PC-3 (cell line): ENCODE measurements around the gene PSKH1. TPM values are rescaled to one million over a fixed set of nuclear protein-coding genes. Genes with fewer than 3 reads are reported as not detected.

ENCODE experiments used
- ATAC-seq: fragments of 200-7000 bp; cut with Tn5 transposase; 2 replicates; pipeline ENCODE4 v1.9.1; 2020; ENCODE audit warnings: mild to moderate bottlenecking, moderate library complexity
- BruUV-seq: library from RNA; stranded (reverse); fragments of 400-500 nt; replicated peaks from 2 replicates; lab custom pipeline; 2021; lab: Mats Ljungman, UMichigan
- CTCF ChIA-PET: fragments of 300-600 bp; sonication (Branson Sonifier 250); formaldehyde crosslinking; loops from one replicate; lab custom pipeline; 2022; ENCODE audit warnings: antibody characterized with exemption; lab: Charles Lee
- POLR2A ChIA-PET: fragments of 300-600 bp; sonication (Branson Sonifier 250); formaldehyde crosslinking; loops from one replicate; lab custom pipeline; 2022; ENCODE audit warnings: antibody characterized with exemption; ENCODE audit not compliant: unreplicated experiment; lab: Charles Lee
- DNase-seq: peaks from one replicate; pipeline ENCODE4 v3.0.0-alpha.2; 2015
- H2AFZ ChIP-seq: fragments of 300-600 bp; sonication (generic); 2 replicates; pipeline ENCODE4 v1.6.0; 2016; ENCODE audit warnings: antibody characterized with exemption, low read length
- H3F3A ChIP-seq: fragments of 300-600 bp; sonication (generic); one replicate; pipeline ENCODE4 v1.6.0; 2017; ENCODE audit warnings: antibody characterized with exemption, low read length, control low read depth, mild to moderate bottlenecking; ENCODE audit not compliant: unreplicated experiment
- H3K27ac ChIP-seq: fragments of 300-600 bp; sonication (generic); 2 replicates; pipeline ENCODE4 v1.5.1; 2016; ENCODE audit warnings: mild to moderate bottlenecking, low read length
- H3K27me3 ChIP-seq: fragments of 300-600 bp; sonication (generic); 2 replicates; pipeline ENCODE4 v1.6.1; 2016; ENCODE audit warnings: low read length, mixed read lengths
- H3K36me3 ChIP-seq: fragments of 300-600 bp; sonication (generic); 2 replicates; pipeline ENCODE4 v1.6.1; 2016; ENCODE audit warnings: low read depth, mixed run types, low read length, mixed read lengths
- H3K4me1 ChIP-seq: fragments of 300-600 bp; sonication (generic); 2 replicates; pipeline ENCODE4 v1.5.1; 2016; ENCODE audit warnings: low read length; ENCODE audit not compliant: insufficient read depth
- H3K4me2 ChIP-seq: fragments of 300-600 bp; sonication (generic); 2 replicates; pipeline ENCODE4 v1.6.0; 2016; ENCODE audit warnings: low read length
- H3K4me3 ChIP-seq: fragments of 300-600 bp; sonication (generic); 2 replicates; pipeline ENCODE4 v1.5.1; 2016; ENCODE audit warnings: mild to moderate bottlenecking, low read length, mixed read lengths
- H3K79me2 ChIP-seq: fragments of 300-600 bp; sonication (generic); 2 replicates; pipeline ENCODE4 v1.6.1; 2017; ENCODE audit warnings: low read length, mixed read lengths
- H3K9ac ChIP-seq: fragments of 300-600 bp; sonication (generic); 2 replicates; pipeline ENCODE4 v1.6.0; 2016; ENCODE audit warnings: mild to moderate bottlenecking, low read length
- H3K9me2 ChIP-seq: fragments of 300-600 bp; sonication (generic); replicated peaks from 2 replicates; pipeline ENCODE4 v1.6.1; 2016; ENCODE audit warnings: mixed run types, low read length, mixed read lengths
- H3K9me3 ChIP-seq: fragments of 300-600 bp; sonication (generic); 2 replicates; pipeline ENCODE4 v1.6.1; 2016; ENCODE audit warnings: low read length, mixed read lengths
- H4K20me1 ChIP-seq: fragments of 300-600 bp; sonication (generic); 2 replicates; pipeline ENCODE4 v1.6.1; 2016; ENCODE audit warnings: low read length, mixed read lengths
- EZH2 ChIP-seq: fragments of 300-600 bp; sonication (generic); IDR thresholded peaks from one replicate; pipeline ENCODE4 v1.6.1; 2017; ENCODE audit warnings: antibody characterized with exemption, mild to moderate bottlenecking, low read length; ENCODE audit not compliant: unreplicated experiment
- EZH2phosphoT487 ChIP-seq: fragments of 300-600 bp; sonication (generic); IDR thresholded peaks from 2 replicates; pipeline ENCODE4 v1.6.1; 2018; ENCODE audit warnings: mild to moderate bottlenecking, antibody characterized with exemption, low read length, borderline replicate concordance
- intact Hi-C: fragments of 100-400 bp; cut with micrococcal nuclease; formaldehyde crosslinking; loops from 2 replicates; pipeline ENCODE4 v1.9.0; 2023
- total RNA-seq: library from RNA; depleted of rRNA; stranded (reverse); fragments of >200 nt; gene quantifications from 2 replicates; pipeline ENCODE4 v1.2.3, GENCODE V29; 2014
- TF ChIP-seq, protein P1 (sequence below): fragments of 300-600 bp; sonication (generic); conservative IDR thresholded peaks from 2 replicates; pipeline ENCODE4 v1.5.1; 2017; ENCODE audit warnings: antibody characterized with exemption, low read depth, mild to moderate bottlenecking, low read length

Gene PSKH1
- total RNA-seq, 1 experiment from 2014 or later, result 6.6 TPM

GRCh38 chr16:67881621-67882161, 11.4 kb upstream of the PSKH1 start:
- Histone ChIP-seq H3K9ac (no peak overlapping the region), H3K27ac (no peak overlapping the region), H4K20me1 (no peaks in the 10 kb centered on the region), H3K9me2 (no peaks in the 10 kb centered on the region), H3K4me2 (no peak overlapping the region), H3K27me3 (no peaks in the 10 kb centered on the region), H3F3A (no peaks in the 10 kb centered on the region), H3K9me3 (no peaks in the 10 kb centered on the region), H3K36me3 (peaks cover 17% of the 10 kb centered on the region), H3K4me1 (peaks cover 6% of the 10 kb centered on the region; the same call in 1 of the 2 replicates), H3K79me2 (0 out of 2 replicates have a peak, but pooled peaks cover 4% of the 10 kb centered on the region), H3K4me3 (no peak overlapping the region), H2AFZ (no peak overlapping the region)
- DNase-seq (no peak), ATAC-seq (no peak)
- BruUV-seq, result no TSS peak
- CTCF ChIA-PET, result no interaction called here
- intact Hi-C loops, result no loop called here
- POLR2A ChIA-PET, result no interaction called here
- TF ChIP-seq EZH2, result no peak
- no peak for TF ChIP-seq EZH2phosphoT487
- TF ChIP-seq, protein P1, sequence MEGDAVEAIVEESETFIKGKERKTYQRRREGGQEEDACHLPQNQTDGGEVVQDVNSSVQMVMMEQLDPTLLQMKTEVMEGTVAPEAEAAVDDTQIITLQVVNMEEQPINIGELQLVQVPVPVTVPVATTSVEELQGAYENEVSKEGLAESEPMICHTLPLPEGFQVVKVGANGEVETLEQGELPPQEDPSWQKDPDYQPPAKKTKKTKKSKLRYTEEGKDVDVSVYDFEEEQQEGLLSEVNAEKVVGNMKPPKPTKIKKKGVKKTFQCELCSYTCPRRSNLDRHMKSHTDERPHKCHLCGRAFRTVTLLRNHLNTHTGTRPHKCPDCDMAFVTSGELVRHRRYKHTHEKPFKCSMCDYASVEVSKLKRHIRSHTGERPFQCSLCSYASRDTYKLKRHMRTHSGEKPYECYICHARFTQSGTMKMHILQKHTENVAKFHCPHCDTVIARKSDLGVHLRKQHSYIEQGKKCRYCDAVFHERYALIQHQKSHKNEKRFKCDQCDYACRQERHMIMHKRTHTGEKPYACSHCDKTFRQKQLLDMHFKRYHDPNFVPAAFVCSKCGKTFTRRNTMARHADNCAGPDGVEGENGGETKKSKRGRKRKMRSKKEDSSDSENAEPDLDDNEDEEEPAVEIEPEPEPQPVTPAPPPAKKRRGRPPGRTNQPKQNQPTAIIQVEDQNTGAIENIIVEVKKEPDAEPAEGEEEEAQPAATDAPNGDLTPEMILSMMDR, result no peak

GRCh38 chr16:67882374-67883145, 10.5 kb upstream of the PSKH1 start:
- H3K4me1 ChIP-seq, result peaks cover 6% of the 10 kb centered on the region; the same call in 1 of the 2 replicates
- H3K4me3 ChIP-seq, result no peak overlapping the region
- ChIA-PET CTCF (no interaction called here), POLR2A (no interaction called here)
- no peak overlapping the region for H2AFZ ChIP-seq
- H3K36me3 ChIP-seq, result peaks cover 8% of the 10 kb centered on the region; the same call in 1 of the 2 replicates
- ATAC-seq (no peak), DNase-seq (no peak)
- TF ChIP-seq, protein P1, result no peak
- TF ChIP-seq EZH2, result no peak
- no peak for TF ChIP-seq EZH2phosphoT487
- H3K9ac ChIP-seq, result no peak overlapping the region
- H4K20me1 ChIP-seq, result no peaks in the 10 kb centered on the region
- no peaks in the 10 kb centered on the region for H3F3A ChIP-seq
- H3K4me2 ChIP-seq, result no peak overlapping the region
- H3K27ac ChIP-seq, result no peak overlapping the region
- intact Hi-C loops, result loop anchor here (1.0 kb wide), 1 partner anchor 46 kb away; no protein-coding TSS in a partner anchor
- BruUV-seq, result no TSS peak
- H3K79me2 ChIP-seq, result no peaks in the 10 kb centered on the region
- no peaks in the 10 kb centered on the region for H3K27me3 ChIP-seq
- no peaks in the 10 kb centered on the region for H3K9me2 ChIP-seq
- H3K9me3 ChIP-seq, result no peaks in the 10 kb centered on the region
